Activated effector memory CD4-positive, alpha-beta T cell treated with anti-CD3 and anti-CD28 coated beads, Interleukin-2, amount 50 U/mL, for 16 hours (primary cell): Measurements from ENCODE around the gene GFPT2.
A peak's percentile ranks its signal among the peaks of the same experiment; 100 is the strongest.

ENCODE experiments used
- DNase-seq: peaks from one replicate; pipeline ENCODE4 v3.0.0-alpha.2; 2020

GFPT2 gene

GRCh38 chr5:180332861-180333260, 20.3 kb downstream of the GFPT2 start:
- DNase-seq = no peak

GRCh38 chr5:180332051-180332517, 21.1 kb downstream of the GFPT2 start:
- no peak for DNase-seq

DNA sequence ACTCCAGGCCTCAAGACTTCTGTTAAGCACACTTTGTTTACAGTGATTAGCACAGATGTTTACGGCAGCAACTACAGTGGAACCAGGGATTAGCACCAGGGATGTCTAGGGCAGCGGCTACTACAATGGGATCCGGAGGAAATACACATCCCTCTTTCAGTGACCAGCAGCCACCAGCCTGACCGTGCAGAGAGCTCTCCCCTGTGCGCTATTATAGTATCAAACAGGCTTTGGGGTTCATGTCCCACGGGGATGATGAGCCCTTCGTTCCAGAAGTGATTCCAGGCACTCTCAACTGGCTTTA, 21.5 kb downstream of the GFPT2 start:
- no peak for DNase-seq

GRCh38 chr5:180330810-180331646, 22.1 kb downstream of the GFPT2 start:
- DNase-seq = no peak

GRCh38 chr5:180330270-180330648, 22.9 kb downstream of the GFPT2 start:
- no peak for DNase-seq

DNA sequence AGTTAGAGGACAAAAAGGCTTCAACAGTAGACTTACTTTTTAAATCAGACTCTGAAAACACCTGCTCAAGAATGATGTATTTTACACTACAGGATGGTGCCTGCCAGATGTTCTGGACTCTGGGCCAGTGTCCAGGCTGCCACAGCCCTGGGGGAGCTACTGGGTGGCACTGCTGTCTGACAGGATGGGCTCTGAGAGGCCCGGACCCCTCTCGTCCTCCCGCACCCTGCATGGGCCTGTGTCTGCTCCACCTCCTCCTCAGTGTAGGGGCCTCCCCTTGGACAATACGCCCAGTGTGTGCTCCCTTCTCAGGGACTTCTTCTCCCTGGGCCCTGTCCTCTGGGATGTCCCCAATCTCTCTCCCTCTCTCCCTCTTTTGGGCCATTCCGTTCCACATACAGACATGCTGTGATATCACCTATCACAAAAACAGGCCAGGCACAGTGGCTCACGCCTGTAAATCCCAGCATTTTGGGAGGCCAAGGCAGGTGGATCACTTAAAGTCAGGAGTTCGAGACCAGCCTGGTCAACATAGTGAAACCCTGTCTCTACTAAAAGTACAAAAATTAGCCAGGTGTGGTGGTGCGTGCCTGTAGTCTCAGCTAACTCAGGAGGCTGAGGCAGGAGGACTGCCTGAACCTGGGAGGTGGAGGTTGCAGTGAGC, 23.4 kb downstream of the GFPT2 start:
- DNase-seq = no peak

DNA sequence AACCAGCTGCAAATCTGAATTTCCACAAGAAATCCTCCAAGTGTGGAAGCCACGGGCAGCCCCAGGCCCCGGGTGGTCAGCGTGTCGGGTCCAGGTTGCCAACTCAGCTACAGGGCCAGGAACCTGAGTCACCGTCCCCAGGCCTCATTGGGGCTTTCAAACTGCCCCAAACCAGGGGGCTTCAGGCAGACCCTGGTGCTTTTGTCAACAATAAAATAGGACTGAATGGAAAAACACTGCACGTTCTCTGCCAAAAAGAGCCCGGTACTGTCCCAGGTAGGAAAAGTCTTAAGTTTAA, 24.0 kb downstream of the GFPT2 start:
- DNase-seq = no peak

DNA sequence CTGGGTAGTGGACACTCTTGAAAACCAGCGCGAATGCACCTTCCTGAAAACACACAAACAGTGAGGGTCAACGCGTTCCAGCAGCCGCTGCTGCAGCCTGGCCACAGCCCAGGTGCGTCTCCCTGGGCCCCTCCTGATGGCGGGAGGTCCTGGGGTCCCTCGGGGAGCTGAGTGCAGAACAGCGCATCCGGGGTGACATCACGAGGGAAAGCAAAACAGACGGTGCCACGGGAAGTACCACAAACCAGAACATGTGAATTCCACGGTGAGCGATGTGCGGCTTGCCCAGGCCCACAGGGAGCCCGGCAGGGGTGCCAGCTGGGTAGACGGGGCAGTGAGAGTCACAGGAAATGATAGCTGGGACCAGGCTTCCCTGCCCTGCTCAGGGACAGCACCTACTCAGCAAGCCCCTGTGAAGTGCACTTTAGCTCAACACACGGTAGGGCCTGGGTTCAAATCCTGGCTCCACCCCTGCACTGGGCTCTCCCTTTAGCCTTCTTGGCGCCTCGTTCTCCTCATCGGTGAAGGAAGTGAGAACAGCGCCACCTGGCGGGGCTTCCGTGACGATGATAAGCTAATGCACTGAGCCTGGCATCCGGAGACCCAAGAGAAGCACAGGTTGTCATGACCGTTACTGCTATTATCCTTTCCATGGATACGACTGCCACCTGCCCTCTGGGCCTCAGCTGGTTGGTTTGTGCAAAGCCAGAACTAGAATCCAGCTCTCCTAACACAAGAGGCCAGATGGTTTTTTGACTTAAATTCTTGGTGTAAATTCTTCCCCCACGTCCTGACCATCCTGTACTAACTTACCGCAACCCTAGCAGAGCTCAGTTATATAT, 24.6 kb downstream of the GFPT2 start:
- peak; percentile 94 for DNase-seq

GRCh38 chr5:180326989-180327565, 26.1 kb downstream of the GFPT2 start:
- no peak for DNase-seq

GRCh38 chr5:180324601-180324950, 28.6 kb downstream of the GFPT2 start:
- DNase-seq = no peak

GRCh38 chr5:180323941-180324600, 29.1 kb downstream of the GFPT2 start:
- DNase-seq = no peak

- no peak for DNase-seq
Measured at GRCh38 chr5:180323160-180323559, 30.0 kb downstream of the GFPT2 start.

DNA sequence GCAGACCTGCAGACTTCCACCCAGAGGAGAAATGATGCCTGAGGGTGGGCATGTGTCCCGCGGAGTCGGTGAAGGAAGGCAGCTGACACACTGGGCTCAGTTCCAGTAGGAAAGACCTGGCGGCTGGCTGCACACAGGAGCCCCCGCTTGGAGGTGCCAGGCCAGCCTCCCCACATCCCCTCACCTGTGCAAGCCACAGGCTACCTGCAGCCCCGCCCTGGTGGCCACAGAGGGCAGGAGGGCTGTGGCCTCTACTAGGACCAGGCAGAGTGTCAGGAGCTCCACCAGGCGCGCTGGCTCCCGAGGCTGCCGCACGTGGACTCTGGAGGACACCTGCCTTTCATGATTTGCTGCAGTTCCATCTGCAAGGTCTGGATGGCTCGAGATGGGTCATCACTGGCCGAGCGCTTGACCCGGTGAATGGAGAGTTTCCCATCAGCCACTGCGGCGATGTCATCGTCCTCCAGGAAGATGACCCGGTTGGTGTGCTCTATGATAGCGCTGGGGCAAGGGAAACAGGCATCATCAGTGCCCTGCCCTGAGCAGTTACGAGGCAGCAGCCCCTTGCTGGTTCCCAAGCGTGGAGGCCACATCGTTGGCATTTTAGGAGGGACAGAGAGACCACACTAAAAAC, 34.6 kb downstream of the GFPT2 start:
- DNase-seq = no peak

DNA sequence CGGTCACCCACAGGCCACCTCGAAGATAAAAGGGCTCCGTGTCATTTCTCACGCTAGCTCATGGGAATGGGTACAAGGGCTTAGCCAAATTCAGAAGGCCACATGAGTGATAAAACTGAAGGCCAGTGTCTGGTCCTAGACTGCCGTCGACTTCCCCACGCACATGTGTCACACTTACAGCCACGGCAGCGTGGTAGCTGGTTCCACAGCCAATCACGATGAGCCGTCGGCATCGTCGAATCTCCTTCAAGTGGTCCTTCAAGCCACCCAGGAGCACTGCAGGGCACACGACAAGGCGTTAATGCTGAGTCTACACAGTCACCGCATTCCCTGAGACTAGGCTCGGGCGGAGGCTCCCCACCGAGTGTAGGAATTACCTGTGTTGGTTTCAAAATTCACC, 36.5 kb downstream of the GFPT2 start:
- no peak for DNase-seq

- peak; percentile 92 for DNase-seq
Measured at GRCh38 chr5:180315762-180316212, 37.3 kb downstream of the GFPT2 start.

GRCh38 chr5:180313677-180314505, 39.2 kb downstream of the GFPT2 start:
- peak; percentile 91 for DNase-seq

DNA sequence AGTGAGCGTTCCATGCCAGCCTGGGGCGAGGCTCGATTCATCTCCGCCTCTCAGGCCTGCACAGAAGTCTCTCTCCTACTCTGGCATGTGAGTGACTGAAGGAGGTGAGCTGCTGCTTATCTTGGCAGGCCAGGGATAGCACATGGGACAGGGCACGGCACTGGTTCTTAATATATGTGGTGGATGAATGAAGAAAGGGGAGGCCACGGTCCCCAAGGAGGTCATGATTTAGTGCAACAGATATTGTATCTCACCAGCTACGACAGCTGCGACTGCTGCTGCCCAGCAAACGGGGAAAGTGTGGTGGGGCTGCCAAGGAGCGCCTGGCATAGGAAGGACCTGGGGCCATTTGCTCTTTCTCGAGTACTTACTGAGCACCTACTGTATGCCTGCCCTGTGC, 41.9 kb downstream of the GFPT2 start:
- DNase-seq = no peak

GRCh38 chr5:180306796-180307195, 46.3 kb downstream of the GFPT2 start:
- no peak for DNase-seq

- DNase-seq = no peak
Measured at GRCh38 chr5:180305481-180305880, 47.7 kb downstream of the GFPT2 start.

GRCh38 chr5:180304431-180305375, 48.4 kb downstream of the GFPT2 start:
- DNase-seq = no peak

DNA sequence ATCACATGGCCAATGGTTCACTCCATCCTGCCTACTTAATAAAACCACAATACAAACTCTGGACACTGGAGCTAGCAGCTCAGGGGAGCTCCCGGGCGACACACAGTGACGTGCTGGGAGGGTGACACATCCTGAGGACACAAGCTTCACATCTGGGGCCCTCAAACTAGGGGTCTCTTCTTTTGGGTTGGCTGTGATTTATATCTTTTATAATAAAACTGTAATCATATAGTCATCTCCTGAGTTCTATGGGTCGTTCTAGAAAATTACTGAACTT, 49.2 kb downstream of the GFPT2 start:
- DNase-seq = no peak
